Hematopoietic multipotent progenitor cell treated with erythropoietin and hydrocortisone succinate and interleukin-3 and kit ligand, for 15 days (in vitro differentiated cells): Measurements from ENCODE around the gene ZDBF2.
"Not testable (repeated sequence)": the region's sequence is repeated elsewhere in the genome, so short reads cannot be mapped to it uniquely, and the experiment has no call there.

Source experiments
- DNase-seq: peaks from one replicate; pipeline ENCODE4 v3.0.0-alpha.2; 2015; ENCODE audit warnings: low spot score

ZDBF2 gene

GRCh38 chr2:206274434-206275311 lies at the start of gene ZDBF2:
Gene ZDBF2, plus strand, starts transcription at chr2:206274663. Its CDS starts 7,187 bp downstream, at chr2:206281850.
- peak; percentile 9 for DNase-seq

DNA sequence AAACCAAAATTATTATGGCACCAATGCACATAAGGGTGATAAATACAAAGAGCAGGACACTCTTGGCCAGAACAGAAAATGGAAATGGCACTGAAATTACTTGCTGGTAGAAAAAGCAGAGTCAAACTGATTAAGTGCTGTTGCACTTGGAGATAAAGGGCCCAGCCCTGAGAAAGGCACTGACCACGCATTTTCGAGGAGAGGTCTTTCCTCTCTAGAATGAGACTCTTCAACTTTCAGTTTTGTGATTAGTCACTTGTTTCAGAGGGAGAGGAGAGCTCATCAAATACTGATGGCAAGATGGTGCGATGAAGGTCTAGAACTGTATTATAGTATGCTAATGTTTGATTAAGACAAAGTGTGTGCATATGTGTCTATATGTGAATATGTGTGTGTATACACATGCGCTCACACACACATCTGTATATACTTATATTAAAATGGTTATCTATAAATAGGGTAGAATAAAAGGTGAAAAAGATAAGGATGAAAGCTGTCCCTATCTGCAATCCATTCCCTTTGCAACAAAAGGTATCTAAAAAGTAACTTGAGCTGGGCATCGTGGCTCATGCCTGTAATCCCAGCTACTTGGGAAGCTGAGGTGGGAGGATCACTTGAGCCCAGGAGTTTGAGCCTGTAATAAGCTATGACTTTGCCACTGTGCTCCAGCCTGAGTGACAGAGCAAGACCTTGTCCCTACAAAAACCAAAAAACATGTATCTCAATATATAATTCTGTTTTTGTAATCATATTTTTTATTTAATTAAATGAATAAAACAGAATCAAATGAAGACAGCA lies 48.8 kb upstream of the ZDBF2 start:
- no peak for DNase-seq

DNA sequence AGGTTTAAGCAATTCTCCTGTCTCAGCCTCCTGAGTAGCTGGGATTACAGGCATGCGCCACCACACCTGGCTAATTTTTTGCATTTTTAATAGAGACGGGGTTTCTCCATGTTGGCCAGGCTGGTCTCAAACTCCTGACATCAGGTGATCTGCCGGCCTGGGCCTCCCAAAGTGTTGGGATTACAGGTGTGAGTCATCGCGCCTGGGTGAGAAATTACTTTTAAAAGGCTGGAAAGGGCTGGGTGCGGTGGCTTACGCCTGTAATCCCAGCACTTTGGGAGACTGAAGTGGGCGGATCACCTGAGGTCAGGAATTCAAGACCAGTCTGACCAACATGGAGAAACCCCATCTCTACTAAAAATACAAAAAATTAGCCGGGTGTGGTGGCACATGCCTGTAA lies 45.8 kb upstream of the ZDBF2 start:
- not testable (repeated sequence) for DNase-seq

DNA sequence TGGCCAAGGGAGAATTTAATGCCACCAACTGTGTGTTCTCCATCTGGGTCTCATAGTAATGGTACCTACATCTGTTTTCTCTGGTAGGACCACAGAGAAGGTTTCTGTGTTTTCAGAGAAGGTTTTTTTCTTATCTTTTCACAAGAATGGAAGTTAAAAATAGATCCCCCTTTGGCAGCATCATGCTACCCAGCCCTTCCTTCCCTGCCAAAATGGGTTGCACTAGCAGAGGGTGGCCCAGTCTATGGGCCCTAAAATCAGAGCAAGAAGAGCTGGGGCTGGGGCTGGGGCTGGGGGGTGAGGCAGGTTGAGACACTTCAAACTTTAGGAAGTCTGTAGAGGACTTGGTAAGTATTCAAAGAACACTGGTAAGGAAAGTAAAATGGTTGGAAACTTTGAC lies 44.8 kb upstream of the ZDBF2 start:
- DNase-seq: no peak

DNA sequence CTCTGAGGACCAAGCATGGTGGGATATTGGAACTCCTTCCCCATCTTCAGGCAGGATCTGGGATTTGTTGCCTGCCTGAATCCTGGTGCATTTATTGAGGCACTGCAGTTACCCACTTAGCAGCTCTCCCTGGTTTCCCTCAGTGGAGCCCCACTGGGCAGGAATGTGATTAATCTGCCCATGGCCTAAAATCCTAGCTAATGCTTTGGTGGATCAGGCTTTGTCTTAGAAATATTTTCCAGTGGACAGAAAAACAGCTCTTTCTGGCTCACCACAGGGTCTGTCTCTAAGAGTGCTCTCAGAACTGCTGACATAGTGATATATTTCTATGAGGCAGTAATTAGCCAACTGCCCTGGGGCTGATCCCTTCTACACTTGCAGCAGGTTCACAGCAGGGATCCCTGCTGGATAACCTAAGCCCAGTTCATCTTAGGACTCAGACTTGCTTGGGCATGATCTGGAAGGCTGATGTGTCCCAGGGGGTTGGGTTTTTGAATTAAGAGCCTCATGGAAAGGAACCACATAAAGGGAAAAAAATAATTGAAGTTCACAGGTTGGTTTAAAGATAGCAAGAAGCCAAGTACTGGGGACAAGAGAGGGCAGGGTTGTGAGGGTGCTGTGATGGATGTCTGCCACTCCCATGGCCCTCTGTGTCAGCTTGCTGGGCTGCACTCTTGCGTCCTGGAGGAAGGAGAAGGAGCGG lies 44.3 kb upstream of the ZDBF2 start:
- no peak for DNase-seq

DNA sequence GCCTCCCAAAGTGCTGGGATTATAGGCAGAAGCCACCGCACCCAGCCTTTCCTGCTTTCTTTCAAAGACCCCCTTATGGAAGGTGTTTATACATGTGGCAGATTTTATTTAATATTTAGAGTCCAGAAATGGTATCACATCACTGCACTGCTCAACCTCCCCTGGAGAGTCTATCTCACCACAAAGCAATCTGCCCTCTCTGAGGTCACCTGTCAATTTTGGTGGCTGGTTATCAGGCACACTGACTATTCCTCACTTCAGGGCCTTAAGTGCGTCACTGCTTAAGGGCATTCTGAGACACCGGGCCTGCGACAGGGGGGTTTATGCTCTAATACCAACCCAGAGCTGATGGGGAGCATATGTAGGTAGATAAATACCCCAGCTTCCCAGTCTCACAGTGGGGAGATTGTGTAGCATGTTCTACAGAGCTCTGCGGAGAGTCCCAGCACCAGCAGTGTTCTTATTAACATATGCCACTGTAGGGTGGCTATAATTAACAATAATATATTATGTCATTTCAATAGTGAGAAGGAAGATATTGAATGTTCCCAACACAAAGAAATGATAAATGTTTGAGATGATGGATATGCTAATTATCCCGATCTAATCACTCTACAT lies 42.7 kb upstream of the ZDBF2 start:
- no peak for DNase-seq

GRCh38 chr2:206232287-206233035 lies 42.0 kb upstream of the ZDBF2 start:
- DNase-seq: no peak

- DNase-seq: no peak
Measured at GRCh38 chr2:206239157-206239556, 35.3 kb upstream of the ZDBF2 start.

- no peak for DNase-seq
Measured at GRCh38 chr2:206240327-206240726, 34.1 kb upstream of the ZDBF2 start.

- DNase-seq: no peak
Measured at GRCh38 chr2:206241736-206242135, 32.7 kb upstream of the ZDBF2 start.

GRCh38 chr2:206245265-206245672 lies 29.2 kb upstream of the ZDBF2 start:
- no peak for DNase-seq

DNA sequence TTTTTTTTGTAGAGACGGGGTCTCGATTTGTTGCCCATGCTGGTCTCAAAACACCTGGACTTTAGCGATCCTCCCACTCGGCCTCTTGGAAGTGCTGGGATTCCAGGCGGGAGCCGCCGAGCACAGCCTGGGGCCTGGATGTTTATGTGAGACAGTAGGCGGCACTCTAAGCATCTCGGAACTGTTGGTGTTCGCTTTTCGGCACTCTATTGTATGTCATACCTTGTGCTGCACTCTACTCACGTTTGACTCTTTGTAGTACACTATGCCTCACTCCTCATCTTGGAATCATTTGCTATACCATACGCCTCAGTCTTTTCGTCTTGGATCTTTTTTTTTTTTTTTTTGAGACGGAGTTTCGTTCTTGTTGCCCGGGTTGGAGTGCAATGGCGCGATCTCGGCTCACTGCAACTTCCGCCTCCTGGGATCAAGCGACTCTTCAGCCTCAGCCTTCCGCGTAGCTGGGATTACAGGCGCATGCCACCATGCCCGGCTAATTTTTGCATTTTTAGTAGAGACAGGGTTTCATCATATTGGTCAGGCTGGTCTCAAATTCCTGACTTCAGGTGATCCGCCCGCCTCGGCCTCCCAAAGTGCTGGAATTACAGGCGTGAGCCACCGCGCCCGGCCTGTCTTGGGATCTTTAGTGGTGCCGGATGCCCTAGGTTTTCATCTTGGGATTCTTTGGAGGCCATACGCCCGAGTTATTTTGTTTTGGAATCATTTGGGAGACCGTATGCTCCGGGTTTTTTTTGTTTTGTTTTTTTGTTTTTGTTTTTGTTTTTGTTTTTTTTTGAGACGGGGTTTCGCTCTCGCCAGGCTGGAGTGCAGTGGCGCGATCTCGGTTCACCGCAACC lies 24.2 kb upstream of the ZDBF2 start:
- no peak for DNase-seq

GRCh38 chr2:206253125-206253776 lies 21.2 kb upstream of the ZDBF2 start:
- no peak for DNase-seq

GRCh38 chr2:206253777-206254166 lies 20.7 kb upstream of the ZDBF2 start:
- no peak for DNase-seq

DNA sequence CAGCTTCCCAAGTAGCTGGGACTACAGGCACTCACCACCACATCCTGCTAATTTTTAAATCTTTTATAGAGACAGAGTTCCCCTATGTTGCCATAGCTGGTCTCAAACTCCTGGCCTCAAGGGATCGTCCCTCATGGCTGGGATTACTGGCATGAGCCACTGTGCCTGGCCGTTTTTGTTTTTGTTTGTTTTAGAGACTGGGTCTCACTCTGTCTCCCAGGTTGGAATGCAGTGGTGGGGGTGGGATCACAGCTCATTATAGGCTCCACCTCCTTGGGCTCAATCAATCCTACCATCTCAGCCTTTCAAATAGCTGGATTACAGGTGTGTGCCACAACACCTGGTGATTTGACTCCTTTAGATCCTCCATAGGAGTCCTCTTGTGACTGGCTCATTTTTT lies 19.5 kb upstream of the ZDBF2 start:
- DNase-seq: no peak

DNA sequence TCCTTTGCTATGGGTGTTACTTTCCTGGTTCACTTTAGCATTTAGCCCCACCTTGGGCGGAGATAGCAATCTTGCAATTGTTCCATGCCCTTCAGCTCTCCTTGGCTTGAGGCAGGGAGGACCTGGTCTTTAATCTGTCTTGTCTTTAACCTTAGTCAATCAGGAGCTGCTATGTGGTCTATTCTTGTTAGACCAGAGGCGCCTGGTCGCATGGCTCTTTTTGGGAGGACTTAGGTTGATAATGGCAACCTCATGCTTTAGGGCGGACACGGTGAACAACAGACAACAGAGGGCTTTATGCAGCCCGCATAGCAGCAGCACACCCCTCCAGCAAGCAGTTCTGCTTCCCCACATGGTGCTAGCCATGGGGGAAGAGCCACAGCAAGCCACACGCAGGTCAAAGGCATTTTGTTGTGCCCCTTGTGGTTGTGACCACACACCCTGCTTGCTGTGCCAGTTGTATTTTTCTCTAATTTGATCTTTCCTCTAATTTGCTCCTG lies 17.7 kb upstream of the ZDBF2 start:
- no peak for DNase-seq

DNA sequence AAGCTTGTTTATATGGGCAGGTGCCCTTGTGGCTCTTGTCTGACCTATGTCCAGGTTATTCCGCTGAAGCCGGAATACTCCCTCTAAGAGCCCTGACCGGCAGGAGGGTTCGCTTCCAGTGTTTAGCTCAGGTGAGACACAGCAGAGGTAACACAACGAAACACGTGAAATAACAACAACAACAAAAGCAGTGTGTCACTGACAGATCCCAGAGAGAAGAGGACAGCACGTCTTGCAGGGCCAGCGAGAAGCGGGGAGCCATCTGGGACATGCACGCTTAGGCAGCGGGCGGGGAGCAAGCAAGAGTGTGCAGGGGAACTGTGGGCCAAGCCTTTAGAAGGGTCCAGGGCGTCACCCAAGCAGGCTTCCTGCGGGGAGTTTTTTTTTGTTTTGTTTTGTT lies 17.1 kb upstream of the ZDBF2 start:
- no peak for DNase-seq

GRCh38 chr2:206257861-206258260 lies 16.6 kb upstream of the ZDBF2 start:
- DNase-seq: no peak

GRCh38 chr2:206258615-206259014 lies 15.8 kb upstream of the ZDBF2 start:
- DNase-seq: not testable (repeated sequence)
